Upper lobe of left lung (tissue), 6 donors: ENCODE data around the gene GNPTG. TPM values are rescaled to one million over a fixed set of nuclear protein-coding genes. Genes with fewer than 3 reads are reported as not detected.

Source experiments
- ATAC-seq, 2 donors: fragments of 200-7000 bp; cut with Tn5 transposase; one replicate each; pipeline ENCODE4 v1.9.1; 2022; ENCODE audit warnings: mild to moderate bottlenecking in 2 of 2, moderate library complexity in 2 of 2; ENCODE audit not compliant: low FRiP score in 2 of 2
- DNase-seq, 2 donors: peaks; one replicate each; pipeline ENCODE4 v3.0.0-alpha.2; 2019 to 2020
- H3K27ac ChIP-seq, 4 donors: fragments of 200-600 bp; sonication (generic); one replicate each; pipeline ENCODE4 v1.5.1; 2016 to 2019
- H3K27me3 ChIP-seq, 4 donors: fragments of 200-600 bp; sonication (generic); one replicate each; pipeline ENCODE4 v1.5.1; 2017 to 2019
- H3K36me3 ChIP-seq, 4 donors: fragments of 200-600 bp; sonication (generic); one replicate each; pipeline ENCODE4 v1.5.1; 2016 to 2019
- H3K4me1 ChIP-seq, 4 donors: fragments of 200-600 bp; sonication (generic); one replicate each; pipeline ENCODE4 v1.5.1; 2018 to 2019
- H3K4me3 ChIP-seq, 4 donors: fragments of 200-600 bp; sonication (generic); one replicate each; pipeline ENCODE4 v1.5.1; 2017 to 2019; ENCODE audit warnings: mild to moderate bottlenecking in 2 of 4, moderate library complexity in 1 of 4
- H3K9me3 ChIP-seq, 4 donors: fragments of 200-600 bp; sonication (generic); one replicate each; pipeline ENCODE4 v1.5.1; 2018 to 2019
- CTCF ChIP-seq, 6 experiments: fragments of 450-650 bp in 4 of 6; fragments of 200-600 bp in 2 of 6; sonication (generic) in 2 of 6; IDR thresholded peaks; one replicate each; pipeline ENCODE4 v1.5.1; 2016 to 2019; ENCODE audit warnings: antibody characterized with exemption in 6 of 6
- EP300 ChIP-seq, 4 donors: sonication (generic); formaldehyde crosslinking; IDR thresholded peaks; one replicate each; pipeline ENCODE4 v1.5.1; 2017; ENCODE audit warnings: antibody characterized with exemption in 4 of 4, control low read depth in 2 of 4
- POLR2A ChIP-seq, 4 donors: fragments of 450-650 bp; IDR thresholded peaks; one replicate each; pipeline ENCODE4 v1.5.1; 2016 to 2017; ENCODE audit warnings: antibody characterized with exemption in 4 of 4, mild to moderate bottlenecking in 2 of 4
- POLR2AphosphoS5 ChIP-seq, 2 donors: sonication (generic); formaldehyde crosslinking; IDR thresholded peaks; one replicate each; pipeline ENCODE4 v1.5.1; 2017; ENCODE audit warnings: antibody characterized with exemption in 2 of 2
- WGBS, 2 donors: methylation state at CpG; one replicate each; pipeline ENCODE4 v1.1.5; 2017 to 2018; 5-methylcytosine and 5-hydroxymethylcytosine counted together
- total RNA-seq, 6 donors: library from RNA; depleted of rRNA in 4 of 6; stranded (reverse); fragments of >200 nt in 4 of 6; gene quantifications; one replicate each; pipeline versions ENCODE4 v1.1.0 to v1.2.1, GENCODE V29; 2016 to 2021
- donor health status: DM: no; HTN: no; CAD: no; lungs with moderate emphysema.
- donor health status: DM: no; HTN: yes; CAD: no; lungs with severe emphysema.

The GNPTG gene
- total RNA-seq, 6 donors from 2014 or later: 32.8 to 106 (median 93.0) TPM

DNA sequence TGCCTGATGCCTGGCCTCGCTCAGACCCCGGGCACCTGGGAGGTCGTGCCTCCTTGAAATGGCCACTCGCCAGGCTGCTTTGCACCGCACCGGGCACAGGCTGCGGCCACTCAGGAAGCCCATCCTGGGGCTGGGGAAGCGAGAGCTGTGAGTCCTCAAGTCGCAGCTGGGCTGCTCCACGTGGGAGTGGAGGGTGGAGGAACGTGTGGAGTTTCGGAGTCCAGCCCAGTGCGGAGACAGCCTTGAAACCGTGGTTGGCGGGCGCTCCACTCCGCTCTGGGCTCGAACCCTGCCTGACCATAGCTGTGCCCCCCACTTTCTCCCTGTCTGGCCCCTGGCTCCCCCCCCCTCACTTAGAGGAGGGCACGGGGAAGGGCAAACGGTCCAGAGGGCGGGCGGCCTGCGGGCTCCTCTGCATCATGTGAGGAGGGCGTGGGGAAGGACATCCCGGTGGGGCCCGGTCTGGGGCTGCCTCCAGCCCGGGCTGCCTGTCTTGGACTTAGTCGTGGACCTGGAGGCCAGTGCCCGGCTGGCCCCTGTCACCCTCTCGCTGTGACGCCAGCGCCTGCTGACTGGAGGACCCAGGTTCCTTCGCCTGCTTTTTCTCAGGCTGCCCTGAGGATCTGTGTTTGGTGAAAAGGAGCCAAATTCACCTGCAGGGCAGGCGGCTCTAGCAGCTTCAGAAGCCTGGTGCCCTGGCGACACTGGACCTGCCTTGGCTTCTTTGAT lies 39.8 kb upstream of the GNPTG start:
- ATAC-seq (no peak), DNase-seq (no peak)
- peak overlapping the region in 3 of 4 donors; percentile 2 to 98 (median 35) for H3K27ac ChIP-seq
- H3K27me3 ChIP-seq: no peaks in the 10 kb centered on the region
- H3K4me3 ChIP-seq: peak overlapping the region in 3 of 4 donors; percentile 82 to 91 (median 87)
- peaks cover 24 to 44% (median 38%) of the 10 kb centered on the region in 4 donors for H3K36me3 ChIP-seq
- H3K4me1 ChIP-seq: peaks cover 31 to 47% (median 32%) of the 10 kb centered on the region in 4 donors
- 28 to 30% methylated on average over 13 to 35 of the region's 35 CpGs for WGBS, 2 donors
- H3K9me3 ChIP-seq: no peaks in the 10 kb centered on the region
- TF ChIP-seq CTCF (IDR thresholded peaks at IDR 0.05) (no peak), POLR2A (IDR thresholded peaks at IDR 0.05) (no peak), POLR2AphosphoS5 (IDR thresholded peaks at IDR 0.05) (no peak), EP300 (IDR thresholded peaks at IDR 0.05) (no peak)

DNA sequence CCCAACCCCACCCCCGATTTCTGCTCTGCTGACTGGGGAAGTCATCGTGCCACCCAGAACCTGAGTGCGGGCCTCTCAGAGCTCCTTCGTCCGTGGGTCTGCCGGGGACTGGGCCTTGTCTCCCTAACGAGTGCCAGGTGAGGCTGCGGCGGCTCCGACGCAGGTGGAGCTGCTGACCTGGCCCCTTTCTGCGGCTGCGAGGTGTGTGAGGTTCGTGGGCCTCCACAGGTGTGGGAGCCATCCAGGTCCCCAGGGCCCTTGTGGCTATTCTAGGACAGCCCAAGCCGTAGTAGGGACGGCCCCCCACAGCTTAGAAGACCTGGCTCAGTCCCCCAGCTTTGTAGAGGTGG lies 39.3 kb upstream of the GNPTG start:
- H3K4me1 ChIP-seq: peaks cover 31 to 47% (median 32%) of the 10 kb centered on the region in 4 donors
- H3K36me3 ChIP-seq: peaks cover 24 to 50% (median 44%) of the 10 kb centered on the region in 4 donors
- no peak for TF ChIP-seq EP300 (IDR thresholded peaks at IDR 0.05)
- no peak for TF ChIP-seq POLR2AphosphoS5 (IDR thresholded peaks at IDR 0.05)
- TF ChIP-seq CTCF (IDR thresholded peaks at IDR 0.05): no peak
- no peak for TF ChIP-seq POLR2A (IDR thresholded peaks at IDR 0.05)
- 85% methylated on average over 16 of the region's 16 CpGs; no CpG with 5 or more reads in 1 of the 2 donors for WGBS, 2 donors
- ATAC-seq (no peak), DNase-seq (no peak)
- peak overlapping the region in 2 of 4 donors; percentile 82 to 91 for H3K4me3 ChIP-seq
- peak overlapping the region in 2 of 4 donors; percentile 2 to 98 for H3K27ac ChIP-seq
- no peaks in the 10 kb centered on the region for H3K27me3 ChIP-seq
- H3K9me3 ChIP-seq: no peaks in the 10 kb centered on the region

DNA sequence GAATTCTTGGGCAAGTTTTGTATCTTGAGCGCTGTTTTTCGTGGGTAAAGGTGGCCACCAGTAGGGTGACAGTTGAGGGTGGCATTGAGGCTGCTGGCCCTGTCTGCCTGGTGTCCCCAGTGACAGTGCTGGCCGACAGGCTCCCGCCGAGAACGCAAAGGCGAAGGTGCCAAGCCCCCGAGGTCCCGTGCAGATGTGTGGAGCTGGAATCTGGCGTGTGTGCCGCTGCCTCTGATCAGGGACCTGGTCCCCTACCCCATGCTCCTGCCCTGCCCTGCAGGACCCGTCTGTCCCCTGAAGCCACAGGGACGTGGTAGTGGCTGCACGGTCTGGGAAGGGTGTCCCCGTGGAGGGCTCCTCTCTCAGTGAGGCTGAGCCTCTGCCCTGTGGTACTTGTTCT lies 38.8 kb upstream of the GNPTG start:
- peaks cover 31 to 47% (median 32%) of the 10 kb centered on the region in 4 donors for H3K4me1 ChIP-seq
- H3K4me3 ChIP-seq: no peak overlapping the region
- no peaks in the 10 kb centered on the region for H3K27me3 ChIP-seq
- H3K36me3 ChIP-seq: peaks cover 27 to 54% (median 49%) of the 10 kb centered on the region in 4 donors
- H3K9me3 ChIP-seq: no peaks in the 10 kb centered on the region
- ATAC-seq (no peak), DNase-seq (no peak)
- no peak overlapping the region for H3K27ac ChIP-seq
- WGBS, 2 donors: 90% methylated on average over 9 to 15 of the region's 15 CpGs
- TF ChIP-seq POLR2A (IDR thresholded peaks at IDR 0.05) (no peak), EP300 (IDR thresholded peaks at IDR 0.05) (no peak), POLR2AphosphoS5 (IDR thresholded peaks at IDR 0.05) (no peak), CTCF (IDR thresholded peaks at IDR 0.05) (no peak)

GRCh38 chr16:1313721-1314369 lies 37.9 kb upstream of the GNPTG start:
- no peaks in the 10 kb centered on the region for H3K9me3 ChIP-seq
- H3K4me3 ChIP-seq: no peak overlapping the region
- no peak for DNase-seq
- H3K27ac ChIP-seq: no peak overlapping the region
- no peak for ATAC-seq
- H3K4me1 ChIP-seq: peaks cover 29 to 39% (median 32%) of the 10 kb centered on the region in 4 donors
- TF ChIP-seq EP300 (IDR thresholded peaks at IDR 0.05) (no peak), POLR2A (IDR thresholded peaks at IDR 0.05) (no peak), CTCF (IDR thresholded peaks at IDR 0.05) (no peak), POLR2AphosphoS5 (IDR thresholded peaks at IDR 0.05) (no peak)
- no peaks in the 10 kb centered on the region for H3K27me3 ChIP-seq
- H3K36me3 ChIP-seq: peaks cover 35 to 64% (median 57%) of the 10 kb centered on the region in 4 donors
- WGBS, 2 donors: 88 to 96% methylated on average over 30 to 37 of the region's 38 CpGs
